GM19025 (cell line): ENCODE data around the gene PCDH15.

Experiments
- ATAC-seq: cut with Tn5 transposase; IDR thresholded peaks from one replicate; pipeline ENCODE4 v1.9.1; 2021; ENCODE audit warnings: mild to moderate bottlenecking, low read depth, moderate library complexity; ENCODE audit not compliant: unreplicated experiment

Gene PCDH15

DNA sequence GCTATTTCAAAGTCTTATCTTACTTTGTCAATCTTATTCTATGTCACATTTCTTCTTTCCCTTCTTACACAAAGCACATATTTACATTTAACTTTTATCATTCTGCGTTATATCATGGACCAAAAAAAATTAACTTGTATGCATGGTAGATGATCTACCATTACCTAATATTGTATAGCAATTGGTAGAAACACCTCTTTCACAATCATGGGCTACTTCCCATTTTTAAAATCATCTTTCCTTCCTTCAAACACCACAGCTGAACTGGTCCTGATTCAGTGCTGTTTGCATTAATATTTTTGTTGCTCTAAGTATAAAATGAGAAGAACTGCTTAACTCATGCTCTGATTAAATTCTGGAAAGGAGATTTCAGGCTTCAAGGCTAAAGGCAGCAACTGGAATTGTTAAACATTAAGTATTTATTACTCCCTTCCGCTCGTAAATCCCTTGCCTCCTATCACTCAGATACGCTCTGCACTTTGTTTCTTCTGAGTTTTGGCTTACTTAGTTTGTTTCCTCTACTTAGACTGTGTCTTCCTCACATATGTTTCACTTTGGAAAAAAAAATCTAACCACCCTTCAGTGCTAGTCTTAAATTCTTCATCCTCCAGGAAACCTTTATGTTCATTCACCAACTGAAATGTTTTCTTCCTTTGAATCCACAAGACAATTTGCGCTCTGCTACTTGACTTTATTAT, 901.4 kb downstream of the PCDH15 start:
- ATAC-seq: no peak

DNA sequence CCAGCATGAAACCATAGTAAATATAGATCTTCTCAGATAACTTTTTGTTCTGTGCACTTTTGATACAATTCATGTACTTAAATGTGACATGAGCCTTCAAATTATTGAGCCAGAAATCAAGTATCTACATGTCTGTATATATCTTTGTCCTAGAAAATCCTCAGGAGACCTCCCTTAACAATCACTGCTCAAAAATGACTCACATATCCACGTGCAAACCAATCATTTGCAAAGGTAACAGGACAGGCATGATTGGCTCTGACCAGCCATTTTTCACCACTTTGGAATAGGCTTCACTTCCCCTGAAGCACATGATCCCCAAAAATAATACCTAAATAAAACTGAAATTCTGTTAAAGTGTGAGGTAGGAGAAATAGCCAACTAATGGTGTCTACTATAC, 902.5 kb downstream of the PCDH15 start:
- ATAC-seq: no peak

DNA sequence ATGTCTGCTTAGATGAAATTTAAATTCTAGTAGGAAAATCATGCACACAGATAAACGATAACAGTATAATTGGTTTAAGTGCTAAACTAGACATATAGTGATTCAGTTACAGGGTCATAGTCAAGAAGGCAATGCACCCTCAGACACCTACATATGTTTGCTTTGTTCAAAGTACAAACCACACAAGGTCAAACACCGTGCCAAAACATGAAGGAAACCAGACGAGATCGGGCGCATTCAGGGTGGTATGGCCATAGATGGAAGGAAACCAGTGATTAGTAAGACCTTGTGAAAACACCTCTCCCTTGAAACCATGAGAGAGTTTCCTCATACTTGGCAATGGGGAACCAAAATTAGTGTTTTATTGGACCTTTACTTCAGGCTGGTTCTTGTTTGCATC, 906.9 kb downstream of the PCDH15 start:
- no peak for ATAC-seq

DNA sequence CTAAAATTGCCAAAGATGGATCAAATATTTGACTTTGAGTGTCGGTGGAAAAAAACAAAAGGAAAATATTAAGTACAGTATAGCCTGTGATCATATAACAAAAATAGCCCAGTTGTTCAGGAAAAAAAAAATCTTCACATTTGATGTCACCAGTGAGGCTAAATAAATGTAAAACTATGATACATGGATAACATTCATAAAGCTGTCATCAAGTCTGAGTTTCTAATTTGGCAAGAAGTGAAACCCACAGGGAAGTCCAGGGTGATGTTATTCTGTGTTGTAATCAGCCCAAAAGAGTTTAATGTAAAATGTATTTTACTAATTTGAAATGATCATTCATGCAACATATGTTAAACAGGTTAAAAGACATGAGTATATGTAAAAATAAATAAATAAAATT, 908.0 kb downstream of the PCDH15 start:
- no peak for ATAC-seq

DNA sequence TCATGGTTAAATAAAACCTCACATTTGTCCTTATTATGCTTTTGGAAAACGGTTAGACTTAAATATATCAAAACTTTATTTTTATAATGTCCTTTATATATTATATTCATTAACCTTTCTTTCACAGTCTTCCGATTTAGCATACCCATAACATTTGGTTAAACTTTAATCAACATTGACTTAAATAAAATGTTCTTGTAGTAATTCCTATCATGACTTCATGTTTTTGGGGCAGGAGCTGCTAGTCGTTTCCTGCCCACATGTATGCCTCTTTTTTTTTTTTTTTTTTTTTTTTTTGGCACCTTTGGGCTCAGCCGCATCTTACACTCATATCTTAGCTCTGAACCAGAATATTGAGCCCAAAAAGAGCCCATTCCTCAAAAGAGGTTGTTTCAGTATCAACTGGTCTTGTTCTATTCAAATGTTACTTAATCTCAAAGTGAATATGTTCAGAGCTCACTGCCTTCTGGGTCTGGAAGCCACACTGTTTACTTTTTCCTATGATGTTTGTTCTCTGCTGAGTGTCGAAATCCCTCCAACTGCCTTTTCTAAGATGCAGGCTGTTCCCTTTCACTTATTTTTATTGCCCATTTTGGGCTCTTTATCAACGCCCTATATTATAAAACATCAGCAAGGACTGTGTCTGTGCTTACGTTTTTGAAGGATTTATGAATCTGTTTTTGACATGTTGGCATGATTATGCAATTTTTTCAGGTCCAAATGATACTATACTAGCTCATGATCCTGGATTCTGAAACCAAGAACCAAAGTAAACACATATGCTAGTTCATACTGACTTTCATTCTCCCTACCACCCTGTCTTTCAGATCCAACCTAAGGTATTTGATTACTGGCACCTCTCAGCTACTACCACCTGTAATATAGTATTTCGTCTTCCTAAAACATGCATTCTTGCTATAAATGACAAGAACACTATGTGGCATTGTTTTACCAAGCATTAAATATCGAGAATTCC, 914.4 kb downstream of the PCDH15 start:
- no peak for ATAC-seq

DNA sequence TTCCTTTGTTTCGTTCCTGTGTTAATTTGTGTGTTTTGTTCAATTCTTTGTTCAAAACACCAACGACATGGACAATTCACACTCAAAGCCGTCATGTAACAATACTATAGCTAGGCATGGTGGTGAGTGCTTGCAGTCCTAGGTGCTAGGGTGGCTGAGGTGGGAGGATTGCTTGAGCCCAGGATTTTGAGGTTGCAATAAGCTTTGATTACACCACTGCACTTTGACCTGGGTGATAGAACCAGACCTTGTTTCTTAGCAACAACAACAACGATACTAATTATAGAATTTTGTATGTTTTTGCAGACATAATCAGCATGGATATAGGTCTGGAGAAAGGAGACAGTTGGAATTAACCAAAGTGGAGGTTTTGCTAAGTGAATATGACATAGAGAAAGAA, 936.2 kb downstream of the PCDH15 start:
- ATAC-seq: no peak

DNA sequence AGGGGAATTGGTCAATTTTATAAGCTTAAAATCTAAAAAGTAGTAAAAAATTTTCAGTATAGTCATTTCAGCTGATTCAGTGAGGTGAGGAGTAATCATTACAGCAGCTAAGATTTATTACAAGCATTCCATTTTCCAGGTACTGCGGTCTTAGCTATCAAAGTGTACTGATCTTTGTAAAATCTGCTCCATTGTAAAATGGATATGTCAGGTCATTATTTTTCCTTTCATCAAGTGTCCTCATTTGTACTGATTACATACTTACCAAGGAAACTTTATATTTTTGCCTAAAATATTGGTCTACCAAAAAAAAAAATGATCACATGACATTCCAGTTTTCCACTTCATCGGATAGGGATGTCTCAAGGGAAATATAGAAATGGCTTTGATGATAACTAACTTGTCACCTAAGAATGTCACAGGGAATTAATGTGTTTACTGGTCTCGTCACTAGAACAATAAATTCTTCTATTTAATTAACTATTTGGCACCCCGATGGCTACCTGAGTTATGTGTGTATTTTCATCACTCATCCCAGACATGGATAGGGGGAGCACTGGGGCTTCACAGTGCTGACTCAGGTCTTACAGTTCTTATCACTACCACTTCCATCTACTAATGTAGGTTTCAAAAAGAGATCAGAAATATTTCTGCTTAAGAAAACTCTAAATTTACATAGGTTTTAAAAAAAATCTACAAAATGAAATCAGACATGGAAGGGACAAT, 948.4 kb downstream of the PCDH15 start:
- ATAC-seq: no peak

DNA sequence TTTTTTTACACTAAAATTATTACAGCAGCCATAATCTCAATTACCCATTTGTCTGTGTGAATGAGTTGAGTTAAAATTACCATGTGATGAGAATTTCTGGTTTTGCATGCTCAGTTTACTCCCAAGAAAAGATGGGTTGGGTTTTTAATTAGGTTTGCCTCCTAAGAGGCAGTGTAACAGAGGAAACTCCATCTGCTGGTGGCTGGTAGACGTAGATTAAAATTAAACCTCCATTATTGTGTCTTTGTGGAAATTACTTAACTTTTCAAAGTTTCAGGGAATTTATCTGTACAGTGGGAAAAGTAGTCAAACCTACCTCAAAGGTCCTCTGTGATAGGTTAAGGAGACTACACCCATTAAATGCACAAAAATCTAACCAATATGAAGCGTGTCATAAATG, 954.2 kb downstream of the PCDH15 start:
- ATAC-seq: no peak

DNA sequence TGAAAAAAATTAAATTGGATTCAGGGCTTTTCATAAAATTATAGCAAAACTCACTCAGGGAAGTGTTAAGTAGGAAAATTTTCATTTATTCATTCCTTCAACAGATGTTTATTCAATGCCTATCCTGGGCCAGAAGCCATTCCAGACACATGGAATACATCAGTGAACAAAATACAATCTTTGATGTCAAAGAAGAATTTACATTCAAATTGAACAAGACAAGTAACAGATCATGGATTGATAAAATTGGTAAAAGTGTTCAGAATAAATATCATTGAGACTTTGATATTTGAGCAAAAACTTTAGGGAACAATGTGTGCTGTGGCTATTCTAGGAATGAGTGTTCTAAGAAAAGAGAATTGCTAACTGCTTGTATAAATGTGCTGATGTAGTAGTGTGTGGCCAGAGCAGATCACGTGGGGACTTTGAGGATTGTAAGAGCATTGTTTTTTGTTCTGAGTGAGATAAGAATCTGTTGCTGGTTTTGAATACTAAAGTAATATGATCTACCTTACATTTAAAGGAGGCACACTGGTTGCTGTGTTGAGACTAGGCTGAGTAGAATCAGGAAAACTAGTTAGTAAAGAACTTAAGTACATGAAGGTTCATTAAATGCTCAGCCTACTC, 957.2 kb downstream of the PCDH15 start:
- ATAC-seq: no peak

DNA sequence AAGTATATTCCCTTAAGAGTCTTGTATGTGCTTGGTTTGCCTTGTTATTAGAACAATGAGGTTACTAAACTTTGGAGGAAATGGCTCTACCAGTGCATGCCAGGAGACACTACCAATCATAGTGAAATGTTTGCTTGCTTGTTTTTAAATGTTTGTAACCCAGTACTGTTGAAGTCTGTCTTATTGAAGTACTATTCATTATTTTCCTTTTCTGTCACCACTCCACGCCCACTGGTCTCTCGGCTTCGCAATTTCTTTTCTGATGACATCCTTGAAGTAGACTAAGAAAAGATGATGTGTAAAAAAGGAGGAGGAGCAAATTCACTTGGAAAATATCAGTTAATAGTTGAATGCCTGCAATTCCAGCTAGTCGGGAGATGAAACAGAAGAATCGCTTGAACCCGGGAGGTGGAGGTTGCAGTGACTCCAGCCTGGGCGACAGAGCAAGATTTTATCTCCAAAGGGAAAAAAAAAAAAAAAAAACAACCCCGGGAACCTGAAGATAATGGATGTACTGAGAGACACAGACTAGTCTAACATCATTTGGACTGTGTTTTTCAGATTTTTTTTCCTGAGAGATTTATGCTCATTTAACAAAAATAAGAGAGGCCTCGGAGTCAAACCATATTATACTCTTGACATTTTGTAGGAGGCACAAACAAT, 959.4 kb downstream of the PCDH15 start:
- no peak for ATAC-seq

DNA sequence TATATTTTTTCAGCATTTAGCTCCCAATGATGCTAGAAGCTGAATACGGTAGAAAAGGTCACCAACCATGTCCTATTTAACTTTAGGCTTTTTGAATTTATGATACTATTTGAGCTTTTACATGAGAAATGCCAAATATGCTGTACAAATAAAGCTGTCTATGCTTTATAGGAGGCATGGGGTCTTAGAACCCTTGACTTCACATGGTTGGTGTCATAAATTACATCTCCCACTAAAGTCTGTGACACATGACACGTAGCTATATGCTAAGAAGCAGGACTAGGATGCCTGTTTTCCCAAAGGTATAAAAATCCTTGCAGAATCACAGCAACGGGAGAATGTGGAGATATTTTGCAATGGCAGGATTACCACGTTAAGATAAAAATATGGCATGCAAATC, 960.4 kb downstream of the PCDH15 start:
- ATAC-seq: no peak

DNA sequence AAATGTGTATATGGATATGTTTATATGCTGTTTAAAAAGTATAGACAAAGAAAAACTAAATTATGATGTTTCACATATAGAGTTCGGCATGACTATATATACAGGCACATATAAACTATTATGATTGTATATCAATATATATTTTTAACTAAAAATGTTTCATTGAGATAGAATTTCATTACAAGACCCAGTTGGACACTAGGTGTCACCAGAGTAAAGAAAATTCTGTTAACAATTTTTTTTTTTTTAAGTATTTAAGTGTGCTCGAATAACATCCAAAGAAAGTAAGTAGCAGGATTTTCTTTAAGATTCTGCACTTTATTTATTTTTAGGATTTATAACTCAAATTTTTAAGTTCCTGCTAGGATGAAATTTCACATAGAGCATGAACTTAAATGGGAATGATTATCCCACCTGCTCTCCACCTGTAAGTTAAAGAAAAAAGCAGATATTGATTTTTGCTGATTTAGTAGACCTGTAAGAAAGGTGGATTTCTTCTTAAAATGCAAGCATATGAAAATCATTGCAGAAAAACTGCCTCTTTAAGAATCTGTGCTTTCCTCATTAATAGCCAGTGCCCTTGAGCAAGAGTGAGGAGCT, 961.5 kb downstream of the PCDH15 start:
- ATAC-seq: no peak

DNA sequence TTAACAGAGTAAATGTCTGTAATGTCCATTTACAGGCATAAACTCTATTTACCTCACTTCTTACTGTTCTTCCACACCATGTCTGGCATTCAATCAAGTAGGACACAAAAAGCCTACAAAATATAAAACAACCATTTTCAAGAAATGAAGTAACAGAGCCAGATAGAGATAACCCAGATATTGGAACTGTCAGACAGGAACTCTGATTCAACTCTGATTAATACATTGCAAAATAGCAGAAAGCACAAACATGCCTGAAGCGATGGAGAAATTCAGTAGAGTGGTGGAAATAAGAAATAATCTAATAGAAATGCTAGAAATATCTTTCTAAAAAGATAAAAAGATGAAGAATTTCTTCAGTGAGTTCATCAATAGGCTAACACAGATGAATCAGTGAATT, 964.4 kb downstream of the PCDH15 start:
- ATAC-seq: no peak

DNA sequence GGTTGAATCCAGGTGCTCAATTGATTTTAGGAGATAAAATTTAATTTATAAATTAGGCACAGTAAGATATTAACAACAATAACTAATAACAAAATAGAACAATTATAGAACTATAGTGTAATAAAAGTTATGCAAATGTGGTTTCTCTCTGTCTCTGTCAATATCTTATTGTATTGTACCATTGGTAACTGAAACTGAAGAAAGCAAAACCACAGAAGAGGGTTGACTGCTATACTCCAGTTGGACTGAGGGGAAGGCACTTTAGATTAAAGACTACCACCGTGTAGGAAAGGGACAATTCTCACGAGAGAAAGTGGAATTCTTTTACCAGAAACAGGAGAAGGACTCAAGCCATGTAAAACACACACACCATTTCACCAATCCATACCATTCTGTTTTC, 967.1 kb downstream of the PCDH15 start:
- no peak for ATAC-seq

DNA sequence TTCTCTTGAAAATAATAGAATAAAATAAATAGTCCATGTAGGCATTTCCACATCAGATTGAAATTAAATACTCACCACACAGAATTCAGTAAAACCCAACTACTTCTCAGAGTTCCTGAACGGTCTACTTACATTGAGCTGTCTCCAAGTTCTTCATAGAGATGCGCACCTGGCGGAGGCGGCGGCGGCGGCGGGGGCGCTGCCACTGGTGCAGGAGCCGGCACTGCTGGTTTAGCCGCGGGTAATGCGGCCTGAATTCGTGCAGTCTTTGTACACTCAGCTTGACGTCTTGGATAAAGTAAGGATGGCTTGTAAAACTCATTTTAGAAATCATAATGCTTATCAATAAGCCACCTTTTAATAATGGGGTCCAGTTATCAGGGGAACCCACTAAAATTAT, 973.8 kb downstream of the PCDH15 start:
- ATAC-seq: no peak

DNA sequence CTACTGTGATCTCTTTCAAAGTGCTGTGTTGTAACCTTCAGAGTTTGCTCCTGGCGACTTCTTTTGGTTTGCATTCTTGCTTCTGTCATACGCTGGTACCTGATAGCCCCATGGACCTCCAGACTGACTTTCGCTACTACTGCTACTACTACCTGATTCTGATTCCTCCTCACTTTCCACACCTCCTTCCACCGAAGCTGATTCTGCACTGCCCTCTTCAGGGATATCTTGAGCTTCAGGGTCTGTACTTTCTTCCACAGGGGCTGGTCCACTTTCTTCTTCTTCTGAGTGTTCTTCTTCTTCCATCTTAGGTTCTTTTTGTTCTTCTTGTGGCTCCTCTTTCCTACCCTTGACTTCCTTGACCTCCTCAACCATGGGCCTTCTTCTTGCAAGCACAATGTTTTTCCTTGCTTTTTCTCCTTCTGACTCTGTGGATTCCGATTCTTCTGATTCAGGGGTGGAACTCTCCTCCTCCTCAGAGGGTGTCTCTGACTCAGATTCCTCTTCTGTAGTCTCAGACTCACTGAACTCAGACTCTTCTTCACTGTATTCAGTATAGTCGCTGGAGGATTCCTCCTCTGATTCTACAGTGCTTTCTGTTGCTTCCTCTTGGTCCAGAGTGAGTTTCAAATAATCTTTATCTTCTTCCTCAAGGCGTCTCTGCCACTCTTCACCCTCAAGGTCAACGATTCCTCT, 992.2 kb downstream of the PCDH15 start:
- no peak for ATAC-seq

DNA sequence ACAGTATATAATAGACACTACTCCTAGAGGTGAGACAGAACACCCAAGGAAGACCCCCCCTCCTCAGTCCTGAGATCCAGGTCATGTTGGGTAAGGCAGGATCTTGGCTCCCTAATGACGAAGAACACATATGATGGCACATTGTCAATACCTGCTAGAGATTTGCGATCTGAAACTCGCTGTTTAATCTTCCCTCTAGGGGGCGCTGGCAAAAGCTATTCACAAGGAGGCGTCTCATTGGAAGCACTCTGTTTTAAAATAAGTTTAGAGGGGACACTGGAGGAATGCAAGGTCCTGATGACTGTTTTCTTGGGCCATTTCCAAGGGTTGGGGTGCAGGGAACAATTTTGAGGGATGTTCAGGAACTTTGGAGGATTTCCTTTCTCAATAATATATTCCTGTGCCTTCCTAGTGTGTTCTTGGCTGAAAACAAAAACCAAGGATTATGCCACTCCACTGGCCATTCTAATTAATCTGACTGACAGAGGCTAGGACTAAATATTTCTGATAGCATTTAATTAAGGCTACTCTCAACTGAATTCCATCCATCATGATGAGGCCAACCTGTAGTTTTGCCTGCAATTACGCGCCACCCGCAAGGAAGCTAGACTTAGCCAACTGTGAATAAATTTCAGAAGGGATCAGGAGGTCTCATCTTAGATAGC, 1014.7 kb downstream of the PCDH15 start:
- no peak for ATAC-seq

DNA sequence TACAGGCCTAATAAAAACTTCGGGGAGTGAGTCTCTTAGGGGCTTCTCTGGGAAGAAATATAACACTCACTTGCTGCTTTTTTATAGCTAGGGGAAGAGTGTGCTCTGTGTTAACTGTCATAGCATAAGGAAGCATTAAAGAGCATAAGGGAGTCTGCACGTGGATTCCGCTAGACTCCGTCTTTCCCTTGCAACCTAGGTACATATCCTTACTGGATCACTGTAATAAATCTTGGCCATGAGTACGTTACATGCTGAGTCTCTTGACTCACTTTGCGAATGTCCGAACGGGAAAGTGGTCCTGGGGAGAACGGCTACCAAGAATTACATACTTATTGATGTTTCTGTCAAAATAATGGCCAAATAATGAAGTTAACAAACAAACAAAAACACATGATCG, 1029.3 kb downstream of the PCDH15 start:
- ATAC-seq: no peak

DNA sequence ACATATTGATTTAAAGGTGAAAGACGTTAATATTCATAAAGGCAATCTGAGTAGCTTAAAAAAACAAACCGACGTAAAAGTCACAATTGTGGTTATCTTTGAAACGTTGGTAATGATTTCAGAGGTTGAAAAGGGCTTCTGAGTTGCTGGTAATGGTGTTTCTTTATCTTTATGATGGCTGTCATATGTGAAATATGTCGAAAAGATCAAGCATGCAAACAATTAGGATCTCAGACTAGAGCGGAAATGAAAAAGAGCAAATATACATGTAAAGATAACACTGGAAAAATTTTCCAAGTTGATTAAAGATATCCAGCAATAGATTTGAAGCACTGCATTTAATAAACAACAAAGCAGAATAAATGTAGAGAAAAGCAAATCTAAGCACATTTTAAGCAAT, 1030.1 kb downstream of the PCDH15 start:
- ATAC-seq: no peak
